NAMALWA (cell line): Measurements from ENCODE around the gene SDF4.
"Not testable (repeated sequence)": the region's sequence is repeated elsewhere in the genome, so short reads cannot be mapped to it uniquely, and the experiment has no call there.

Source experiments
- DNase-seq: peaks from one replicate; pipeline ENCODE4 v3.0.0-alpha.2; 2015; ENCODE audit warnings: low spot score

The SDF4 gene

DNA sequence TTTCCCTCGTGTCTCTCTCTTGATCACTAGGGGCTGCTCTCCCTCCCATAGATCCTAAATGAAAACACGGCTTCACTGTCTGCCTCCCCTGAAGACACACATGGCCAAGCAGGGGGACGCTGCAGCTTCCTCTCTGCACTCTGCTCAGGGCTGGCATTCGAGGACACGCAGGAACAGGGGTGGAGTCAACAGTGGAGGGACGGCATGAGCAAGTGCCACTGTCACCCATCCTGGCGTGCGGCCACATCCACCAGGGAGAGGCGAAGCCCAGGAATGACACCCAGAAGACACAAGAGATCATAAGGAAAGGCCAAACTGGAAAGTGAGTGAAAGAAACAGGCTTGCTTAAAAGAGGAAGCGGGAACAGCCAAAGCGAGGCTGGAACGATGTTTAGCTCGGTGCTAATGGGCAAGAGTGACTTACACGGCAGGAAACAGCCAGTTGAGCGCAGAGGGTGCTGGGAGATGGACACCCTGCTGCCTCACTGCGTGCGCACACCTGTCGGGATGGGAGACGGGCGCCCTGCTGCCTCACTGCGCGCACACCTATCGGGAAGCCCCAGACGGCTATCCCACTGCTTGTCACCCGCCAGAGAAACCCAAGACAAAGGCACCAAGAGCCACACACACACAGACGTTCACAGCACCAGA, 28.3 kb upstream of the SDF4 start:
- no peak for DNase-seq

DNA sequence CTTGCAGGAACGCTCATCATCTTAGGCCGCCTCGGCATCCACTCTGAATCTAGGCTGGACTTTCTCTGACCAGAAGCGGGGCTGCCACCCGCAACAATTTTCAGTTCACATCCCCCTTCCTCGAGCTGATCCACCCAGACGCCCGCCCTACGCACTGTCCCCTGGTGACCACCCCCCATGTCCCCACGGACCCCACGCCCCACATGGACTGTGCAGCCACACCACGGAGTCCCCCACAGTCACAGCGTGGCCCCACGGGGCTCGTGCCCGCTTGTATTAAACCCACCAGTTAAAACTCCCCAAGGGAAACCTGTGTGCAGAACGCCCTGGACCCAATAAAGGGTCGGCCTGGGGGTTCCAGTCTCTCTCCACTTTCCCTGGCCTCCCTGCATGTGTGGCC, 27.7 kb upstream of the SDF4 start:
- no peak for DNase-seq

DNA sequence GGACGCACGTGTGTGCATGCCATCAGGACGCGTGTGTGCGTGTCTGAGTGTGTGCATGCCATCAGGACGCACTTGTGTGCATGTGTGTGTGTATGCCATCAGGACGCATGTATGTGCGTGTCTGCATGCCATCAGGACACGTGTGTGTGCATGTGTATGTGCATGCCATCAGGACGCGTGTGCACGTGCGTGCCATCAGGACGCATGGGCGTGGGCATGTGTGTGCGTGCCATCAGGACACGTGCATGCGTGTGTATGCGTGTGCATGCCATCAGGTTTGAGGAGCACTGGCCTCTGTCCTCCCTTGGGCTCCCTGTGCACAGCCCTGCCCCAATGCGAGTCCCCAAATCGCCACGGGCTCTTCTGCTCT, 27.3 kb upstream of the SDF4 start:
- no peak for DNase-seq

DNA sequence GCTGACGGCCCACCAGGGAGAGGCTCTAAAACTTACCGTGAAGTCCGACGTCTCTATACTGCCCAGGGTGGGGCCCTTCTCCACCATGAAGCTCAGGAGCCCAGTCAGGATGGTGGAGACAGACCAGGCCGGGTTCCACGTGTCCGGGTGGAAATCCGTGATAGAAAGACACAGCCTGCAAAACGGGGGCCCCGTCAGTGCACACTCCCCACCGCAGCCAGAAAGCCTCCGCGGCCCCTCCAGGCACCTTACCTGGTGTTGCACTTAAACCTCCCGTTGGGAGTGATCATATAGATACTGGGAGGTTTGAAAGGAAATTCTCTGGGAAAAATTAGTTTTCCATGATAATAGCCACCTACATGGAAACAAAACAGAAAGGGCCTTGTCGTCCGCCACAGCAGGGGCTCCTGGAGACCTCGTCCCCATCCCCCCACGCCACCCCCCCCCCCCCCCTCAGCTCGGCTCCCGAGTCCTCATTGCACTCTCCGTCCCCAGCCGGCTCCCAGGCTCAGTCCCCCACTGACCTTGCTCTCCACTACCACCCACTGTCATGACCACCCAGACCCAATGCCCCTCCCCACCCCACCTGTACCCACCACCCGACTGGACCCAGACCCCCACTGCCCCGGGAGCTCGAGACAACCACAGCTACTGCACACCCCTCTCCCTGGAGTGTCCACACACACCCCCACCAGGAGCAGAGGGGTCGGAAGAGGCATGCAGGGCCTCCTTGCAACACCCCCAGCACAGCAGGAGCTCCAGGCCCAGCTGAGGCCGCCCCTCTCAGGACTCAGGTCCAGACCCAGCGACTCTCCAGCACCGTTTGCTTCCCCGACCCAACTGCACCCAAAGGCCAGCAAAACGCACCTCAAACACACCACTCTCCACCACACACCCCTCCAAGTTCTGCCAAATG, 25.4 kb upstream of the SDF4 start:
- DNase-seq, result no peak

DNA sequence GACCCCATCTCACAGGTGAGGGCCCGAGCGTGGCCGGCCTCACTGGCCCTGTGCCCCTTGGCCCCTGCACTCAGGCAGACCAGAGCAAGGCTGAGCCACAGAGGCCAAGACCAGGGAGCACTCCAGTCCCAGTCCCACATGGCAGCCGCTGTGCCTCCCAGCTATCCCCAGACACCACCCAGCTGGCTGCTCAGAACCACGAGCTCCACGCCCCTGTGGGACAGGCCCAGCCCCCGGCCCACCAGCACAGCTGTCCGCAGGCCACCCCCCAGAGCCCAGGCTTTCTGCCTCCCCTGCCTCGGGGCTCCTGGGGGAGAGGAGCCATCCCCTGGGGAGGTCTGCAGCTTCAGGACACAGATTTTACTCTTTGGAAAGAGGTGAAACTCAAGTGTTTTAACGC, 23.8 kb upstream of the SDF4 start:
- DNase-seq, result no peak

DNA sequence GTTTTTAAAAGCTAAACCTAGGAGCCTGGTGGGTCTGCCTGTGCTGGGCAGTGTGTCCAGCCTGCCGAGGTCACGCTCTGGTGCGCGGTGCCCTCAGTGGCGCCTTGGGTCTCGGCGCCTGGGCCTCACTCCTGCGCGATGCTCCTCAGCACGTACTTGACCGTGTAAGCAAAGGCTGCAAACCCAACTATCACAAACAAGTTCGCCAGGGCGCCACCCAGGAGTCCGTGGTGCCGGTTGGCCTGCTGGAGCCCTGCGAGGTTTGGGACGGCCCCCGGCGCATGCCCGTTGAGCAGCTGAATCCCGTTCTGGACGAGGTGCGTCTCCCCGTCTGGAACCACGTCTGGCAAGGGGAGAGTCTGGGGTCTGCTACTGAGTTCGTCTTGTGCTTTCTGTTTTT, 23.3 kb upstream of the SDF4 start:
- DNase-seq, result no peak

DNA sequence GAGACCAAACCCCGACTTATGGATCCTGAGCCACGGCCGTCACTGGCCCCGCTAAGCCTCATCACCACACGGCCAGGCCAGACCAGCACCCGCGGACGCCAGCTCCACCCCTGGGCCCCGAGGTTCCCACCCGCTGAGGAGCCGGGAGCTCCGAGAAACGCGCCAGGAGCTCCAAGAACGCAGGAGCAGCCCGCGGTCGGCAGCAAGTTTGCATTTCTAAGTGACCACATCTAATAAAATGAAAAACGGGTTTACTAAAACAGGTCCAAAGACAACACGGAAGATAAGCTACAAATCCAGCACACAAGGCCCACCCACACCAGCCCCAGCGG, 22.8 kb upstream of the SDF4 start:
- no peak for DNase-seq

DNA sequence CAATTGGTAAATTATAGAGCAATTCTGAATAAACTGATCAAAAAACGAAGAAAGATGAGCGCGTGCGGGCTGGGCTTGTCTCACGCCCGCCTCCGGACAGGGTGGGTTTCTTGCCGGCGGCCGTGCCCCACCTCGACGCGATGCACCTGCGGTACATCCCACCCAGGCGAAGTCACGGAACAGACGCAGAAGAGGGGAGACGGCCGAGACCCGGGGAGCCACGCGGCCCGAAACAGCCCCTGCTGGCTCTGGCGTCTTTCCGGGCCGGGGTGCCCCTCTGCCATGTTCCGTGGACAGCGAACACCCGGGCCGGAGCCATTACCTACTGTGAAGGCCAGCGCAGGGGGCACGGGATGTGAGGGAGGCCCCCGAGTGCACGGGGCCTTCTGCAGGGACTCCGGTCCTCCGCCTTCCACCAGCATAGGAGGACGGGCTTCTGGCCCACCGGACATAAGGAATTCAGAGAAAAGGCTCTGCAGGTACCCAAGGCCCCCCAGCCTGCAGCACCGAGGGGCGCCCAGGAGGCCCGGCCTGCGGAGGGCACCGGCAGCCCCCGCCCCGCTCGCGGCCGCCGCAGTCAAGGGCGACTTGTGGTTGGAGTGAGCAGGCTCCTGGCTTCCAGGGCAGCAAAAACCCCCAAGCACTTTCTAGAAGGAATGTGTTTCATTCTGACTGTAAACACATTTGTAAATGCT, 22.3 kb upstream of the SDF4 start:
- no peak for DNase-seq

DNA sequence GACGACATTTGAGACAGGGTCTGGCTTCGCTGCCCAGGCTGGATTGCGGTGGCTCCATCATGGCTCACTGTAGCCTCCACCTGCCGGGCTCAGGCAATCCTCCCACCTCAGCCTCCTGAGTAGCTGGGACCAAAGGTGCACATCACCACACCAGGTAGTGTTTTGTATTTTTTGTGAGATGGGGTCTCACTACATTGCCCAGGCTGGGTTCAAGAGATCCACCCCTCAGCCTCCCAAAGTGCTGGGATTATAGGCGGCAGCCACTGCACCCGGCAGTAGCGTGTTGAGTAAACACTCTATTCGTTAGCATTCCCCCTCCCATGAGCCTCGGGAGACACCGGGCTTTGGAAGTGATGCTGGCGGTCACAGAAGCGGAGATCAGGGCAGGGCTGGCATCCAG, 21.5 kb upstream of the SDF4 start:
- DNase-seq, result no peak

DNA sequence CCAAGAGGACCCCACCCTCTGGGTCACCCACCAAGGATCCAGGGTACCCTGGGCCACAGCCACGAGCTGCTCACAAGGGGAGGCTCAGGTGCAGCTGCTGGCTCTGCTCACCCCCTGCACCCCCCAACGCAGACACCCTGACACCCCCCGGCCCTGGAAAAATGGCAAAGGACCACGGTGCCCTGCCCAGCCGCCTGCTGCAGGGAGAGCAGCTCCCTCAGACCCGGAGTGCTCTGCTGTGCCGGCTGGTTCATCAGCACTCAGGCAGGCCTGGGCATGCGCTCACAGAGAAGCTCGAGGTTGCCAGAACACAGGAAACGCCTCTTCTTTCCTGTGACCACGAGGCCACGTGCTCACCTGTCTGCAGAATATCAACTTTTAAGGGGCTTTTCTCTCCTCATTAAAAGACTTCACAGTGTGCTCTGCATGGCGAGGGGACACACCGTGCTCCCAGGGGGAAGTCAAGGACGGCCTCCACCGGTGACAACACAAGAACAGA, 19.0 kb upstream of the SDF4 start:
- DNase-seq, result no peak

DNA sequence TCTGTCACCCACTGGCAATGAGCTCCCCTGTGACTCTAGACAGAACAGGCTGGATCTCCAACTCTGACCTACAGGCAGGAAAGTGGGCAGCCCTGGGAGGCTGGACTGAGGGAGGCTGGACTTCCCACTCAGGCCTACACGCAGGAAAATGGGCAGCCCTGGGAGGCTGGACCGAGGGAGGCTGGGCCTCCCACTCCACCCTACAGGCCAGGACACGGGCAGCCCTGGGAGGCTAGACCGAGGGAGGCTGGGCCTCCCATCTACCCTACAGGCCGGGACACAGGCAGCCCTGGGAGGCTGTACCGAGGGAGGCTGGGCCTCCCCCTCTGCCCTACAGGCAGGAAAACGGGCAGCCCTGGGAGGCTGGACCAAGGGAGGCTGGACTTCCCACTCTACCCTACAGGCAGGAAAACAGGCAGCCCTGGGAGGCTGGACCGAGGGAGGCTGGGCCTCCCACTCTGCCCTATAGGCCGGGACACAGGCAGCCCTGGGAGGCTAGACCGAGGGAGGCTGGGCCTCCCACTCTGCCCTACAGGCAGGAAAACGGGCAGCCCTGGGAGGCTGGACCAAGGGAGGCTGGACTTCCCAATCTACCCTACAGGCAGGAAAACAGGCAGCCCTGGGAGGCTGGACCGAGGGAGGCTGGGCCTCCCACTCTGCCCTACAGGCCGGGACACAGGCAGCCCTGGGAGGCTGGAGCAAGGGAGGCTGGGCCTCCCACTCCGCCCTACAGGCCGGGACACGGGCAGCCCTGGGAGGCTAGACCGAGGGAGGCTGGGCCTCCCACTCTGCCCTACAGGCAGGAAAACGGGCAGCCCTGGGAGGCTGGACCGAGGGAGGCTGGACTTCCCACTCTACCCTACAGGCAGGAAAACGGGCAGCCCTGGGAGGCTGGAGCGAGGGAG, 16.5 kb upstream of the SDF4 start:
- DNase-seq, result not testable (repeated sequence)

DNA sequence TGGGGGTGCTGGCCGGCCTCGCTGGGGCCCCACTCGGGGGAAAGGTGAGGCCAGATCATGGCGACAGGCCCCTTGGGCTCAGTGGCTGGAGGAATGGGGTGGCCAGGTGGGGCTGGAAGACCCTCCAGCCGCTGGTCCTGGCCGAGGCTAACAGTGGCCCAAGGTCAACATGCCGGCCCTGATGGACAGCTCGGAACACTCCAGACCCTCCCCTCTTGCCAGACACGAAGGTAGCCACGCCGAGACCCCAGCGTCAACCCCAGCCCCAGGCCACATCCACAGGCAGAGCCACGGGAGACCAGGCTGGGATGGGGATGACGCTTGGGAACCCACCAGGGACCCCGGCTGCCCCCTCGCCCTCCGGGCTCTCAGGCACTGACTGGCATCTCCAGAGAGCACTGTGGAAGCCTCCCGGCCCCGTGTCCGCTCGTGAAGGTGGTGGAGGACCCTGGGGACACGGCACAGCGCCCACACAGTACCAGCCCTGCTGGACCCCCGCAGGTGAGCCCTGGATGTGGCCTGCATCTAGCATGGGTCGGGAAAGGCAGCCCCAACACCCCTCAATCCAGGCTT, 15.6 kb upstream of the SDF4 start:
- DNase-seq, result no peak

DNA sequence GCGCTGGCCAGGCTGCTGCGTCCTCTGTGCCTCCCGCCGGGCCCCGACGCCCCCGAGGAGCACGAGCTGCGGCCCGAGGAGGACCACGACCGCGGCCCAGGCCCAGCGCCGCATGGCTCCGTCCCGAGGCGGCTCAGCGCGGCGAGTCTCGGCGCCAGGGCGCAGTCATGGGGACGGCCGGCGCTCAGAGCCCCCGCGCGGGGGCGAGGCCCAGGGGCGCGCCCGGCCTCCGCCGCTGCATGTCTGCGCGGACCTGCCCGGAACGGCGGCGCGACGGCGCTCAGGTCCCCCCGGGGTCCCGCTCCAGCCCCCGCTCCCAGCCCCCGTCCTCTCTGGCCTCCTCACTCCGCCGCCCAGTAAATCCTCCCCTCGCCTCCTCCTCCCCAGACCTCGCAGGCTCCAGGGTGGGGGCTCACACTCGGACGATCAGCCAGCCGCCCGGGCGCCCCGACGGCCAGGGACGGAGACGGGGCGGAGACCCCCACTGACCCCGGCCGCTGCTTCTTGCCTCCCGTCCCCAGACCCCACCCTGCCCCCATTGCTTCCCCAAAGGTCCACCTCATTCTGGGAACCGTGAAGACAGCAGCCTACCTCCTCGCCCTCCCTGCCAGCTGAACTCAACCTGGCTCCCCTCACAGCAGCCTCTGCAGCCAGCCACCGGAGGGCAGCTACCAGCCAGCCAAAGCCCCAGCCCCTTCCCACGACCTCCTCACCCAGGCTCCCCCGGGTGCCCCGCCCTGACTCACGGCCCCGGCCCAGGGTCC, 15.0 kb upstream of the SDF4 start, which contains the start of gene C1QTNF12:
Gene C1QTNF12, minus strand, starts transcription at position 146 of the 764 bp plus-strand sequence. Its CDS starts 32 bp downstream, at position 114.
- DNase-seq, result peak; percentile 56

DNA sequence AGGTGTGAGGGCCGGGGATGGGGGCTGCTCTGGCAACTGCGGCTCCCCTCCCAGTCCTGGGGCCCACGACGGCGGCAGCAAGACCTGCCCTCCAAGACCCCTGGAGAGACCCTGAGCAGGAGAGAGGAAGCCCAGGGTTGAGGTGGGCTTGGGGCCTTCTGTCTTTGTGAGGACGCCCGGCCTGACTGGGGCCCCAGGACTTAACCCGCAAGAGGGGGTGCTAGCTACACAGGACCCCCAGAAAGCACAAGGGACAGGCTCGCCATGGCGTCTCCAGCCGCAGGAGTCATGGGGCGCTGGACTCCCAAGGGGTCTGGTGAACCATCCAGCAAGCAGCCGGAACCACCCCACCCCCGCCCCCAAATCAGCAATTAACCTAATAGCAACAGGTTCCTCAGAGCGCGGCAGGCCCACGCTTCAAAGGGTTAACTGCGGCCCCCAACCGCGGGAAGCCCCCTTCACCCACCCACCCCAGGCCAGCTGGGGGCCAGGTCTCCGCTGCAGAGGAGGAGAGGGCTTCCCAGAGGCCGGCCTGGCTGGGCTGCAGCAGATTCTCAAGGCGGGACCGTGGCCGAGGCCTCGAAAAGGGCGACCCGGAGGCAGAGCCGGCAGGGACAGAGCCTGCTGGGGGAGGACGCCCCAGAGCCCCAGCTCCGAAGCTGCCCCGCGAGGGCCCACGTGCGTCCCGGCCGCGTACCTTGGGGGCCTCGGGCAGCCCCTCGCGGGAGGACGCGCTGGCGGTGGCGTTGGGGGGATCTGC, 14.2 kb upstream of the SDF4 start:
- no peak for DNase-seq

DNA sequence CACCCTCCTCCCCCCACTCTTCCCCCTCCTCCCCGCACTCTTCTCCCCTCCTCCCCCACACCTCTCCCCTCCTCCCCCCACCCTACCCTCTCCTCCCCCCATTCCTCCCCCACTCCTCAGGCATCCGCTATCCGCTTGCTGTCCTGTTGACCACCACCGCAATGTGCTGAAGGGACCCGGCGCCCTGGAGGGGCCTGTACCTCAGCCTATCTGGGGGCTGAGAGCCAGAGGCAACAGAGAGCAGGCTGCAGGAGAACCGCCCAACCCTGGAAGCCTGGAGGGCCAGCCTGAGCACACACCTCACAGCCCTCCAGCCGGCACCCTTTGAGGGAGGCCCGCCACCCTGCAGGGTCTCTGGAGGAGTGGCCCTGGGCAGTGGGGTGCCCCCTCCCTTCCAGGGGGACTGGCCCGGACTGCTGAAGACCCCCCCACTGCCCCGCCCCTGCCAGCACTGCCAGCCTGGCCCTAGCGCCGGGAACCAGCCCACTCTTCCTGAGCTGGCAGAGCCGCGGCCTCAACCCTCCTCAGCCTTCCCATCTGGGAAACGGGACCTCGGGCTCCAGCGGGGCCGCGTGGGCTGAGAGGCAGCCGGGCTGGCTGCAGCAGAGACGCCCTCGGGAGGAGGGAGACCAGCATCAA, 13.5 kb upstream of the SDF4 start:
- no peak for DNase-seq

DNA sequence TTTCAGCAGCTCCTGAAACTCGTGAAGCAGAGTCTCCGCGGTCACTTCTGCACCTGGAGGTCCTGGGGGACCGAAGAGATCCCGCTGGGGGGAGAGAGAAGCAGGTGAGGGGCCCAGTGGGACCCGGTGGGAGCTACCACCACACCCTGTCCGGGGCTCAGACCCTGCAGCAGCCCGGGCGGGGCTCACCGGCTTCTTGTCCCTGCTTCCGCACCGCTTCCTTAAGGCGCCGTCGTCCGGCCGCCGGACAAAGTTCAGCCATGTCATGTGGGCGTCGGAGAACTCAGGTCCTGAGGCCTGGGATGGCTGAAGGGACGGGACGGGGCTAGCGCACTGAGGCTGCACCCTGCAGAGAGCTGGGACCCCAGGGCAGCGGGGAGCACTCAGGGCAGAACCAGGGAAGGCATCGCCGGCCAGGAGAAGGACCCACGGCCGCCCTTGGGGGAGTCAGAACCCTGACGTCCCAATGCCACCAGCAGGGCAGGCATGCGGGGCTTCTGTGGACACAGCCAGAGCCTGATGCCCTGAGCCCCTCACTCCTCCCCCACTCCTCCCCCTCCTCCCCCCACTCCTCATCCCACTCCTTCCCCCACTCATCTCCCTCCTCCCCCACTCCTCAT, 12.5 kb upstream of the SDF4 start:
- DNase-seq, result peak; percentile 58

DNA sequence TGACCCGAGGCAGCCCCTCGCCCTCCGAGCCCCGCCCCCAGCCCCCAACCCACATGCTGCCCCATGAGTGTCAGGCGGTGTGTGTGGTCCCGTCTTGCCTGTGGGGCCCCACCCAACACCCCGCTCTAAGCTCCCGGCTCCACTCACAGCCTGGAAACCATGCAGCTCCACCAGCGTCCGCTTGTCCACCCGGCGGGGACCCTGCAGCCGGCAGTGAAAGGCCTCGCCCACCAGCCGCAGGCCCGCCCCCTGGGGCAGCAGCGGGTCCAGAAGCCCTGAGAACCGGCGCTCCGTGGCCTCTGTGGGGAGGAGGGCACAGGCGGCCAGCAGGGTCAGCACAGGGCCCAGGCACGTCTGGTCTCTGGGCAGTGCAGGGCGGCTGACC, 12.0 kb upstream of the SDF4 start:
- no peak for DNase-seq

DNA sequence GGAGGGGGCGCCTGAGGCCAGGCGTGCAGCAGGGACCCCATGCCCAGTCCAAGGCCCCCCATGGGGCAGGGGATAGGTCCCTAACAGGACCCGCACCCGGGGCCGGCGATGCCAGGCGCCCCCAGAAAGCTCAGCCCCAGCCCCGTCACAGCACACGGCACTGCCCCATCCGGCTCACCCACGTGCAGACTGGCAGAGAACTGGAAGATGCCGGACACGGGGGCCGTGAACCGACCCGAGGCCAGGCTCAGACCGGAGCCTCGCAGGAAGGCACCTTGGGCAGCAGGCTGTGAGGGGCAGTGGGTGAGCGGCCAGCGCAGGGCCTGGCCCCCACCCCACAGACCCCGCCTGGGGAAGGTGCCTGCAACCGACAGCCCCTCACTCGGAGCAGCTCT, 11.5 kb upstream of the SDF4 start:
- no peak for DNase-seq
